ENCODE data around the gene IFI27L2.

The IFI27L2 gene

GRCh38 chr14:94127330-94127729, 2.1 kb downstream of the IFI27L2 start:
- intact Hi-C loops (cut with DNase I), result no loop called here
- peak in 2 of 42 donors; percentile 19 to 36 for DNase-seq

DNA sequence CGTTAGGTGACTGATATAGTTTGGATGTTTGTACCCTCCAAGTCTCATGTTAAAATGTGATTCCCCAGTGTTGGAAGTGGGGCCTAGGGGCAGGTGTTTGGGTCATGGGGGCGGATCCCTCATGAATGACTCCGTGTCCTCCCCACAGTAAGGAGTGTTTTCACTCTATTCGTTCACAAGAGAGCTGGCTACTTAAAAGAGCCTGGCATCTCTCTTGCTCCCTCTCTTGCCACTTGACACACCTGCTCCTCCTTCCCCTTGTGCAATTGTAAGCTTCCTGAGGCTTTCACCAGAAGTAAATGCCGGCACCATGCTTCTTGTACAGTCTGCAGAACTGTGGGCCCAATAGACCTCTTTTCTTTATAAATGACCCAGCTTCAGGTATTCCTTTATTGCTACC, 2.6 kb downstream of the IFI27L2 start:
- DNase-seq, result peak in 3 of 42 donors; percentile 6 to 33 (median 26)
- intact Hi-C loops (cut with DNase I), result no loop called here

- DNase-seq, result peak in 2 of 42 donors; percentile 8 to 28
- intact Hi-C loops (cut with DNase I), result no loop called here
These were observed 3.1 kb downstream of the IFI27L2 start for GRCh38 chr14:94126419-94126677.

GRCh38 chr14:94125659-94126418, 3.6 kb downstream of the IFI27L2 start:
- DNase-seq, result peak in 3 of 42 donors; percentile 15 to 27 (median 24)
- intact Hi-C loops (cut with DNase I), result no loop called here

- DNase-seq, result peak in 5 of 42 donors; percentile 5 to 37 (median 14)
- intact Hi-C loops (cut with DNase I), result no loop called here
These were observed 4.6 kb downstream of the IFI27L2 start for GRCh38 chr14:94124582-94125377.

GRCh38 chr14:94123868-94124267, 5.5 kb downstream of the IFI27L2 start:
- DNase-seq, result peak in 1 of 42 donors; percentile 8
- intact Hi-C loops (cut with DNase I), result no loop called here

DNA sequence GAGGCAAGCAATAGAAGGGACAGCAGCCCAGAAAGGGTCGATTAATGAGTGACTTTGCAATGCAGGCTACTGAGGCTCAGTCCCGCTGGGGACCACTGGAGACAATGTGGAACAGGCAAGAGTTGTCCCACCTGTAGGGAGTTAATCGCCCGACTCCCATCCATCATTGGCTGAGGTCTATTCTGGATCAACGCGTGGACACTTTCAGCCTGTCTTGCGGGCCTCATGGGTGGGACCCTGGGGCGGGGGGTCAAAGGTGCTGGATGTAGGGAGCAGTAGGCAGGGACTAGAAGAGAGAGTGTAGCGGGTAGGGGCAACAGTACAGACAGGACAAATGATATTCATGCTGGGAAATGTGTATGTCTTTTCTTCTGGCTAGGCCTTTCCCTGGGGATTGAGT, 6.1 kb downstream of the IFI27L2 start:
- intact Hi-C loops (cut with DNase I), result no loop called here
- DNase-seq, result peak in 6 of 42 donors; percentile 2 to 37 (median 10)

DNA sequence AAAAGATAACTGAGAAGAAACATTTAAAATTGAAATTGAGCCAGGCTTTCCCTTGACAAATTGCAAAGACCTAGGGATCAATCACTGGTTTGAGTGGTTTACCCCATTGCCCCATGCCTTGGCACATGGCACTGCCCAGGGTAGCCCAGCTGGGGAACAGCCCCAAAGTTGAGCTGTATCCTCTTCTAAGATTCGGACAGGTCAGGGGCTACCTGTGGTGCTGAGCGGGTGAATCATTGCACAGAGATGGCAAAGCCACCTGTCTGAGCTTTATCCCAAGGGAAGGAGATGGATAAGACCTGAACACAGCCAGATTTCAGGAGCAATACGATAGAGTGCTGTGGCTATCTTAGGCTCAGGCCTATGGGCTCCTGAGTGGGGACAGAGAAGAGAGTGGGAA, 7.0 kb downstream of the IFI27L2 start:
- intact Hi-C loops (cut with DNase I), result no loop called here
- DNase-seq, result peak in 4 of 42 donors; percentile 1 to 11 (median 4)

DNA sequence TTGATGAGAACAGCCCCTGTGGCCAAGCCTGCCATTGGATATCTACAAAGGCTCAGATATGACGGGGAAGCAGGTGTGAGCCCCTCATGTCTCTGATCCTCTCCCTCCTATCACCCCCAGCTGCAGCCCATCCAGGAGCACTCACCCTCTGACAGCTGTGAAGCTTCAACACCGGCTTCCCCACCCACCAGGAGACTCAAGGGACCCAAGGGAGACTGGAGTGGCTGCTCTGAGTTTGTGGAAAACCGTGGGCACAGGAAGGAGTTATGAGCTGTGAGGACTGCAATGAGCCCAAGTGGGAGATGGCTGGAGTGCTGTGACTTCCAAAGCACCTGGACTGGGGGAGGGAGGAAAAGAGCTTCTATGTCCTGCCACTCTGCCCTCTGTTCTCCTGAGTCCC, 7.9 kb downstream of the IFI27L2 start:
- DNase-seq, result peak in 4 of 42 donors; percentile 1 to 9 (median 6)
- intact Hi-C loops (cut with DNase I), result no loop called here

DNA sequence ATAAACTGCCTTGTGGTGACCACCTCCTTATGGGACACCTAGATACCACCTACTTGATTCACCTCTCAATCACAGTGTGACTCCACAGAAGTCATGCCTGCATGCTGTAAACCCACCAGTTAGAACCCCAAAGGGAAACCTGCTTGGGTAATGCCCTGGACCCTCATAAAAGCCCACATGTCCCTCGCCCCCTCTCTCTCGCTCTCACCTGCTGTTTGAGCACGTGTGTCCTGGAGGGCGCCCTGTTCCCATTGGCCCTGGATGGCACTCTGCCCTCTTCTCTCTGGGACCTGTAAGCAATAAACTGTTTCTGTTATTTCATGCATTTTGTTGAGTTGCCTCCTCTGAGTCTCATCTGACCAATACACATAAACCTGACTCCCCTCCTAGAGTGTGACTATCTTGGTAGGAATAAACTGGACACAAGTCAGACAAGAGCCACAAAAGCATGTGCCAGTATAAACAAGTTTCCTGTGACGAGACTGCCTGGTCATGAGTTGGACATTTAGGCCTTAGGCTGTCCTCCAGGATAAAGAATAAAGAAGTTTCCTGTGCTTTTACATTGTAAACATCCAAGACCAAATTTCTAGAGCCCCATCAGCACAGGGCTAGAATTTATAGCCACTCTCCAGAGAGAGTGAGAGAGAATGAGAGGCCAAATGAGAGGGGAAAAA, 8.6 kb downstream of the IFI27L2 start:
- intact Hi-C loops (cut with DNase I), result no loop called here
- peak in 3 of 42 donors; percentile 2 to 6 (median 5) for DNase-seq

DNA sequence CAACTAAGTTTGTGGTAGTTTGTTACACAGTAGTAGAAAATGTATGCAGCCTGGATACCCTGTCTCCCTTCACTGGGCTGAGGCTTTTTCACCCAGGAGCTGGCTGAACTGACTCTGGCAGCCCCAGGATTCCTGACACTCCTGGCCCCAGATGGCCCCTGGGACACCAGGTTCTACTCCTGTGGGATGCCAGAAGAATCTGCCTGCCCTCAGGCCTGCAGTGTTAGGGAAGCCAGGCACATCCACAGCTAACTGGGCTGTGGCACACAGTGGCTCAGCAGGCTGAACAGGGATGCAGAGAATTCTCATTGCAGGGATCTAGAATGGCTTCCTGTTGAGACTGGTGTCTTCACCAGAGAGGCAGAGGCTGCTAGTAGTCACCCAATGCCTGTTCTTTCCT, 10.3 kb downstream of the IFI27L2 start:
- intact Hi-C loops (cut with DNase I), result no loop called here
- peak in 2 of 42 donors; percentile 8 to 15 for DNase-seq

GRCh38 chr14:94117856-94118255, 11.5 kb downstream of the IFI27L2 start:
- peak in 1 of 42 donors; percentile 22 for DNase-seq
- intact Hi-C loops (cut with DNase I), result no loop called here

- no peak for DNase-seq
- intact Hi-C loops (cut with DNase I), result no loop called here
These were observed 12.7 kb downstream of the IFI27L2 start for GRCh38 chr14:94116701-94117100.

GRCh38 chr14:94115631-94116030, 13.8 kb downstream of the IFI27L2 start:
- intact Hi-C loops (cut with DNase I), result no loop called here
- DNase-seq, result peak in 4 of 42 donors; percentile 10 to 42 (median 18)

- intact Hi-C loops (cut with DNase I), result no loop called here
- DNase-seq, result peak in 6 of 42 donors; percentile 3 to 41 (median 16)
These were observed 14.3 kb downstream of the IFI27L2 start for GRCh38 chr14:94115058-94115591.

- peak in 1 of 42 donors; percentile 5 for DNase-seq
- intact Hi-C loops (cut with DNase I), result no loop called here
These were observed 14.8 kb downstream of the IFI27L2 start for GRCh38 chr14:94114589-94115057.

GRCh38 chr14:94113908-94114588, 15.4 kb downstream of the IFI27L2 start:
- intact Hi-C loops (cut with DNase I), result no loop called here
- peak in 1 of 42 donors; percentile 9 for DNase-seq

GRCh38 chr14:94113490-94113889, 15.9 kb downstream of the IFI27L2 start:
- DNase-seq, result peak in 5 of 42 donors; percentile 12 to 17 (median 16)
- intact Hi-C loops (cut with DNase I), result no loop called here

- intact Hi-C loops (cut with DNase I), result no loop called here
- DNase-seq, result peak in 1 of 42 donors; percentile 6
These were observed 16.3 kb downstream of the IFI27L2 start for GRCh38 chr14:94113073-94113472.

All from head of caudate nucleus (tissue), 42 donors.